Stimulated activated naive CD4-positive, alpha-beta T cell (primary cell): Measurements from ENCODE around the gene ZDHHC7.
"Not testable (repeated sequence)": the region's sequence is repeated elsewhere in the genome, so short reads cannot be mapped to it uniquely, and the experiment has no call there.

Source experiments
- DNase-seq, 6 experiments: peaks; one replicate each; lab custom pipeline; 2025; lab: John Stamatoyannopoulos, UW

ZDHHC7 gene

GRCh38 chr16:85010931-85011845 lies at the start of gene ZDHHC7:
Gene ZDHHC7, minus strand, starts transcription at chr16:85011535. Its CDS starts 20,917 bp downstream, at chr16:84990618.
- peak; percentile 74 to 88 (median 78) for DNase-seq

- DNase-seq: no peak
Measured at GRCh38 chr16:85058909-85059308, 47.6 kb upstream of the ZDHHC7 start.

- no peak for DNase-seq
Measured at GRCh38 chr16:85057948-85058347, 46.6 kb upstream of the ZDHHC7 start.

- no peak for DNase-seq
Measured at GRCh38 chr16:85057212-85057889, 46.0 kb upstream of the ZDHHC7 start.

GRCh38 chr16:85056211-85056748 lies 44.9 kb upstream of the ZDHHC7 start:
- peak in 1 of 6 experiments; percentile 13 for DNase-seq

GRCh38 chr16:85055493-85056210 lies 44.3 kb upstream of the ZDHHC7 start:
- peak; percentile 19 to 89 (median 57) for DNase-seq

- DNase-seq: no peak
Measured at GRCh38 chr16:85054948-85055492, 43.7 kb upstream of the ZDHHC7 start.

GRCh38 chr16:85054321-85054720 lies 43.0 kb upstream of the ZDHHC7 start:
- DNase-seq: not testable (repeated sequence)

- DNase-seq: no peak
Measured at GRCh38 chr16:85052536-85052935, 41.2 kb upstream of the ZDHHC7 start.

GRCh38 chr16:85051683-85052082 lies 40.3 kb upstream of the ZDHHC7 start:
- no peak for DNase-seq

GRCh38 chr16:85051067-85051581 lies 39.8 kb upstream of the ZDHHC7 start:
- DNase-seq: no peak

GRCh38 chr16:85049706-85050305 lies 38.5 kb upstream of the ZDHHC7 start:
- no peak for DNase-seq

GRCh38 chr16:85048921-85049562 lies 37.7 kb upstream of the ZDHHC7 start:
- no peak for DNase-seq

GRCh38 chr16:85047867-85048455 lies 36.6 kb upstream of the ZDHHC7 start:
- no peak for DNase-seq

- peak in 3 of 6 experiments; percentile 3 to 22 (median 12) for DNase-seq
Measured at GRCh38 chr16:85046931-85047866, 35.9 kb upstream of the ZDHHC7 start.

- no peak for DNase-seq
Measured at GRCh38 chr16:85046472-85046916, 35.2 kb upstream of the ZDHHC7 start.

GRCh38 chr16:85045641-85046471 lies 34.5 kb upstream of the ZDHHC7 start:
- no peak for DNase-seq

GRCh38 chr16:85045077-85045476 lies 33.7 kb upstream of the ZDHHC7 start:
- DNase-seq: no peak
